Skin epidermis (tissue), 12 donors: ENCODE results near the gene SYNPR.
"Not testable (repeated sequence)": the region's sequence is repeated elsewhere in the genome, so short reads cannot be mapped to it uniquely, and the experiment has no call there.

ENCODE experiments used
- H3K27ac ChIP-seq, 21 experiments: fragments of 200-600 bp; sonication (generic) in 11 of 21; one replicate each; pipeline ENCODE4 v1.5.0; 2020; ENCODE audit warnings: mild to moderate bottlenecking in 3 of 21, inconsistent platforms in 2 of 21, moderate library complexity in 2 of 21
- H3K4me3 ChIP-seq, 7 experiments: fragments of 200-600 bp; sonication (generic) in 2 of 7; one replicate each; pipeline ENCODE4 v1.5.0; 2020; ENCODE audit warnings: inconsistent platforms in 2 of 7, mild to moderate bottlenecking in 2 of 7, moderate library complexity in 1 of 7

SYNPR gene

DNA sequence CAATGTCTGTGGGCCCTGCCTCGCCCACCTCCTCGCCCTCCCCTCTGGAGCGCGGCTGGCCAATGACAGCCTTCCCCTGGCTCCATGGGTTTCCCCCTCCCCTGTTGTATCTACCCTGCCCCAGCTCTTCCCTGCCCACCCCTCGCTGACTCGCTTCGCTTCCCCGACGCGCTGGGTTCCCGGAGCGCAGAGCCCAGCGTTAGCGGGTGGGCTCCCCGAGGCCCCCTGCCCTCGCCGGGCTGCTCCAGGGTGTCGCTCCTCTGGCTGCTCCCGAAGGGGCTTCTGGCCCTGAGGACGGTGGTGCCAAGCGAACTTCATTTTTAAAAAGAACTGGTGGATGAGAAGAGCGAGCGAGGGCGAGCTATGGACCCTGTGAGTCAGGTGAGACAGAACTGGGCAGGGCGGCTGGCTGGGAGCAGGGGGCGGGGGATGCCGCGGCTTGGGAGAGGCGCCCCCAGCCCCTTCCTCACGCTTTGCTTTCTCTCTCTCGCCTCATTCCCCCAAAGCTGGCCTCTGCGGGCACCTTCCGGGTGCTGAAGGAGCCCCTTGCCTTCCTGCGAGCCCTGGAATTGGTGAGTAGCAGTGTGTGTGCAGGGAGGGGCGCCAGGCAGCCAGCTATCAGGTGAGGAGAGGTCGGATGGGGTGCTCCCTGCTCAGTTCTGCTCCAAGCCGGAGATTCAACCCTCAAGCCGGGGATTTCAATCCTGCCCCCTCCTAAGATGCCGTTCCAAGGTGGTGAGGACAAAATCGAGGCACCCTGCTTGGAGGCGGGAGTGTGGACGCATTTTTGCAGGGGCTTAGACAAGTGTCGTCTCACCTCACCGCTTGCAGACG is at the start of gene SYNPR:
TSS of gene SYNPR (plus strand) at position 138 of the 834 bp plus-strand sequence.
- no peak within 1 kb of the TSS for H3K4me3 ChIP-seq
- H3K27ac ChIP-seq = no peak within 1 kb of the TSS

DNA sequence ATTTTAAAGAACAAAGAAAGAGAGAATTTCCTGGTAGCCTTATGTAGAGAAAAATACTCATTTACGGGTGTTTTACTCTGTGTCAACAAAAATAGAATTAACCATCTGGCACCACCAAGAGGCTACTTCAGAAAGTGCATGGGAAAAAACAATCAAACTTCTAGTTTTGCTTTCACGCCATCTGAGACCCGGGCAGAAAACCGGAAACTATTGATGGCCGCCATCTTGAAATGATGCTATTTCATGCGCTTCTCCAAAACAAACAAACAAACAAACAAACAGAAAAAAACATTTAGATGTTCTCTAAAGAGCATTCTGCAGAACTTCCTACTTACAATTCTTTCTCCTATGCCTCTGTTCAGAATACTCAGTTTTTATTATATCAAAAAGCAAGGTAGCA is 49.4 kb upstream of the SYNPR start:
- Histone ChIP-seq H3K27ac (no peak overlapping the region), H3K4me3 (no peak overlapping the region)

DNA sequence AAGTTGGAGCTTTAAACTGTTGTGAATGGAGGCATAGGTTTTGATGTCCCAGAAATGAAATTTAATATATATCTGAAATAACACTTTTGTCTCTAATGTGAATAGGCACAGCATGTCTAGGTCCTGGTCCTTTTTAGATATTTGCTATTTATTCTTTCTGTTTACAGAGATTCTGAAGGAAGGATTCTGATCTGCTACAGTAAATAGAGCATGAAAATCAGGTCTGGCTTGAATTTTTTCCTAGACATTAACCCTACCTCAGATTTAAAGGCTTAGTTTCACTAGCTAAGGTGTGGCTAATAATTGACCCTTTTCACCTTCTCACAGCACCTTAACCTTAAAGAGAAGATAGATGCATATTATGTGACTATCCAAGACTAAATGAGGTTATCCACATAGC is 48.0 kb upstream of the SYNPR start:
- Histone ChIP-seq H3K27ac (no peak overlapping the region), H3K4me3 (no peak overlapping the region)

DNA sequence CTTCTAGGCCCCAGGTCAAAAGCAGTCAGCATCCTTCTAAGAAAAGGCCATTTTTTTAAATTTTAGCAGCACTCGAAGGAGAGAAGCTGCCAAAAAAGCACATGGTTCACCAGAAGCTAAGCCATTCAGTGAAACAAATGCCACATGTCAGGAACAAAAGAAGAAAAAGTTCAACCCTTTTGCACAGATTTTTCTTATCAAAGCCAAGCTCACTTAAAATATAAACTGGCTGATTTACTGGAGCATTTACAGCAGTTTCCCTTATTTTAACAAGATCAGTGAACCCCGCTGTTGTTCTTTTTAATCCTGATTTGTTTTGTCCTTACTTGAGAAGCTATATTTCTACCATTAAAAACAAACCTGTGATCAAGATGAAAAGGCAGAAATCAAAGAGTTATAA is 46.5 kb upstream of the SYNPR start:
- Histone ChIP-seq H3K4me3 (no peak overlapping the region), H3K27ac (no peak overlapping the region)

DNA sequence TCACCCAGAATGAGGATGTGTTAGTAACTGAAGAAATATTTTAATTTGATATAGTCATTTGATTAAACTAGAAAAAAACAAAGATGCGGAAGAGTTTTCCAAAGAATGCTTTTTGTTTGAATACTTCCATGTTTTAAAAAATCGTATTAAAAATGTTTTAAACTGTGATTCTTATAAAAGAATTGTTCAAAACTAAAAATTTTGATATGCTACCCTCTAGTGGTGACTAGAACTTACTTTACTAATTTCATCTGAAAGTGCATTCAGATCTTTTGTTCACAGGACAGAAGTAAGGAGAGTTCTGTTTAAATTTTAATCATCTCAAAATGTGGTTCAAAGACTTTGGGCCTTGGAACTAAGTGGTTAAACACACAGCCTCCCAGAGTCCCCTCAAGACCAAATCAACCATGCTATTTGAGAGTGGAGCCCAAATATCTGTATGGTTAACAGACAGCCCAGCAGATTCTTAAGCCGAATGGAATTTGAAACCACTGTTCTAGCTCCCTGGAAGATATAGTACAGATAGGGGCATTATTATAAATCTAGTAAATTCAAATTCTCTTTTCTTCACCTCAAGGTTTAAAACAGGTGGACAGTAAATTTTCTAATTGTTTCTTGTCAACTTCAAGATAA is 45.2 kb upstream of the SYNPR start:
- Histone ChIP-seq H3K27ac (no peak overlapping the region), H3K4me3 (no peak overlapping the region)

DNA sequence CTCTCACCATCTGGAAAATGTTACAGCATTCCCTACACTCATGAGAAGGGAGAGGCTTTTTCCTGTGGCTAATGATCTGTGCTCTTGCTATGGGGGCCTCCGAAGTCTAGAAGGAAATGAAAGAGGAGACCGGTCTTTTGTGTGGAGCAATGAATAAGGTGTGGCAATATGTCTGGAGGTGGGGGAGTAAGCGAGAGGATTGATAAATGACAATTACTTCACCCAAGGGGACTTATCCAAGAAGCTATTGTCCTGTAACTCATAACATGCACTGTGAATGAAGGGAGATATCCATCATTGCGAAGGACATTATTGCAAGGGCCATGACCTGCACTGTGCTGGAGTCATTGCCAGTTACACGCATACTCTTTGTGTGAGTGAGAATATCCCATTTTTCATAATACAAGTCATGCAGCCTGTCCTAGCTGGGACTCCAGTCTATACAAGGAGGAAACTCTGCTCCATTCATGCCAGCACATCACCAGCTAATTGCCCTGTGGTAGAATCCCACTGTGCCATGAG is 37.7 kb upstream of the SYNPR start:
- Histone ChIP-seq H3K4me3 (no peak overlapping the region), H3K27ac (no peak overlapping the region)

DNA sequence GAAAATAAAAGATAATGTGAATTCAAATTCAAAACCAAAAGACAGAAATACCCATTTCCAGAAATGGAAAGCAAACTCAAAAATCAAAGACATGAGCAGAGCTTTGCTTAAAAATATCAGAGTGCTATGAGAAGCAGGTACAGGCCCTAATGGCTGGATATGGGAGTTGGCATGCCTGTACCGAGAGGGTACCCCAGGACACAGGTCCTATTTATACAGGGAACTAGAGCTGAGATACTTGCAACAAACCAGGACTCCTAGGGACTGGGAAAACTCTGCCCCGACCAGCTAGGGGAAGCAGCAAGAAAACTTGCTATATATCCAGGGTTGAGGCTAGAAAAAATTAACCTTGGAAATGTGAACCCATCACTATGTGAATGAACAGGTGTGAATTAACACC is 36.0 kb upstream of the SYNPR start:
- no peak overlapping the region for H3K27ac ChIP-seq
- H3K4me3 ChIP-seq = no peak overlapping the region

DNA sequence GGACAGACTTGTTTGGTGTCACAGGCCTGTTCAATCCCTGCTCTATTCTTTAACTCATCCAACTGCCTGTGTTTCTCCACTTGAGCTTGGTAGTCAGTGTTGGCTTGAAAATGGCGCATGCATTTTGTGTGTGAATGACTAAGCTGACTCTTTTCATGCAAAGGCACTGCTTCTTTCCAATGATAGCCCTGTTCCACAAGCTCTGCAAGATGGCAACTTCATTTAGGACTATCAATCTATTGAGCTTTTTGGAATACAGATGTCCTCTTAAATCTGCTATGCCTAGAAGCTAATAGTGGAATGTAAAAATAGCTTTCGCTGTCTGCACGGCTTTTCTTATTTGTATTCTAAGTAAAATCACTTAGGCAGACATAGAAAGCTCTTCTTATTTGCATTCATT is 33.6 kb upstream of the SYNPR start:
- no peak overlapping the region for H3K27ac ChIP-seq
- no peak overlapping the region for H3K4me3 ChIP-seq

DNA sequence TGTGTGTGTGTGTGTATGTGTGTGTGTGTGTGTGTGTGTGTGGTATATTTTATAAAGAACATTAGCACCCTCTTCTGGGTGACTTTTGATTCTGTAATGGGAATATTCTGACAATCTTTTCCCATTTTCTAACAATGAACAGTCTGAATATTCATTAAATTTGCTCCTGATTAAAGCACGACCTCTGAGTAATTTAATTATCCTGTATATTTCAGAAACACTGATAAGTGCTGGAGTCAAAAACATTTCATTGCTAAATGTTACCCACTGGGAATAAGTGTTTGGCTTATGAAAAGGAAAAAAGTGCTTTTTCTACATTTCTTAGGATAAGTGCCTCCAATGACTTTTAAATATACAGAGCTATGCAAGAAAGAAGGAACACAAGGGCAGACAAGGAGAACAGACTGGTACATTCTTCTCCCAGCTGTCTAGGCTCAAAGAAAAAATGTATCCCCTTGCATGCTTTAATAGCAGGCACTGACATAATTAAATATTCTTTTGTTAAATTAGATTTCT is 32.3 kb upstream of the SYNPR start:
- no peak overlapping the region for H3K27ac ChIP-seq
- H3K4me3 ChIP-seq = no peak overlapping the region

DNA sequence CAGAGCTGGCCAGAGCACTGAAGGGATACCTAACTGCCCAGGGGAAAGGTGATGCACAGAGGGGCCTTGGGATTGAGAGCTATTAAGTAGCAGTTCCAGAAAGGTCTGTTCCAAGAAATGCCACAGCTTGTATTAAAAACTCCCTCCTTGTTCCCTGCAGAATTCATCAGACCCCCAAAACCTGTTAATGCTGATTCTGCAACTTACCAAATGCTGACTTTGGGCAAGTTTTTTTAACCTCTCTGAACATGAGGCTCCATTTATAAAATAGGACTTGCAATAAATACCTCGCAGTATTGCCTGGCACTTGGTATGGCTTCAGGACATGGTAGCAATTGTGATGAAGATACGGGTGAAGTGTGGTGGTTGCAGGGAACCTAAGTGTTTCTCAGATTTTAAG is 30.1 kb upstream of the SYNPR start:
- no peak overlapping the region for H3K27ac ChIP-seq
- H3K4me3 ChIP-seq = no peak overlapping the region

DNA sequence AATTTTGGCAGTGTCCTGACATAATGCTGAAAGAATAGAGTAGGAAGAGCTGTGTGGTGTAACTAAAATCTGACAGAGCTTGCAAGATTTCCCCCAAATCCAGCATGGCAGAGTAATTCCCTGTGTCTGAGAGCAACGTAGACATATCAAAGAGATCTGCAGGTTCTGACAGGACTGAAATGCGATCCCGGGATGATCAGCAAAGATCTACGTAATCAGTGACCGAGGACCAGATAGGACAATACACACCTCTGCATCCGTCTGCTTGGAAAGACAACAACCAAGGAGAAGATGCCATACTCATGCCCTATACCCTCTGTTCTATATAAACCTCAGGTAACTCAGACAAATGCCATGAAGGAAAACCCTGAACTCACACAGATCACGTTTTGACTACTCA is 26.6 kb upstream of the SYNPR start:
- Histone ChIP-seq H3K4me3 (no peak overlapping the region), H3K27ac (no peak overlapping the region)

DNA sequence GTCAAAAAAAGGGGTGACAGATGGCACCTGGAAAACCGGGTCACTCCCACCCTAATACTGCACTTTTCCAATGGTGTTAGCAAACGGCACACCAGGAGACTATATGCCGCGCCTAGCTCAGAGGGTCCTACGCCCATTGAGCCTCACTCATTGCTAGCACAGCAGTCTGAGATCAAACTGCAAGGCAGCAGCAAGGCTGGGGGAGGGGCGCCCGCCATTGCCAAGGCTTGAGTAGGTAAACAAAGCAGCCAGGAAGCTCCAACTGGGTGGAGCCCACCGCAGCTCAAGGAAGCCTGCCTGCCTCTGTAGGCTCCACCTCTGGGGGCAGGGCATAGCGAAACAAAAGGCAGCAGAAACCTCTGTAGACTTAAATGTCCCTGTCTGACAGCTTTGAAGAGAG is 22.3 kb upstream of the SYNPR start:
- not testable (repeated sequence) for H3K4me3 ChIP-seq, H3K27ac ChIP-seq

DNA sequence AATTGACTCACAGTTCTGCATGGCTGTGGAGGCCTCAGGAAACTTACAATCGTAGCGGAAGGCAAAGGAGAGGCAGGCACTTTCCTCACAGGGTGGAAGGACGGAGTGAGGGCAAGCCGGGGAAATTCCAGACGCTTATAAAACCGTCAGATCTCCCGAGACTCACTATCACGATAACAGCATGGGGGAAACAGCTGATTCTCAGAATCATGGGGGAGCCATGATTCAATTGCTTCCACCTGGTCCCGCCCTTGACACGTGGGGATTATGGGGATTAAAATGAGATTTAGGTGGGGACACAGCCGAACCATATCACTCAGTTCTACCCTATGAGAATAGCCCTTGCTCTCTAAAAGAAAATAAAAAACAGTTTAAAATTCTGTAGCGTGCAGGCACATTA is 13.4 kb upstream of the SYNPR start:
- no peak overlapping the region for H3K4me3 ChIP-seq
- no peak overlapping the region for H3K27ac ChIP-seq

DNA sequence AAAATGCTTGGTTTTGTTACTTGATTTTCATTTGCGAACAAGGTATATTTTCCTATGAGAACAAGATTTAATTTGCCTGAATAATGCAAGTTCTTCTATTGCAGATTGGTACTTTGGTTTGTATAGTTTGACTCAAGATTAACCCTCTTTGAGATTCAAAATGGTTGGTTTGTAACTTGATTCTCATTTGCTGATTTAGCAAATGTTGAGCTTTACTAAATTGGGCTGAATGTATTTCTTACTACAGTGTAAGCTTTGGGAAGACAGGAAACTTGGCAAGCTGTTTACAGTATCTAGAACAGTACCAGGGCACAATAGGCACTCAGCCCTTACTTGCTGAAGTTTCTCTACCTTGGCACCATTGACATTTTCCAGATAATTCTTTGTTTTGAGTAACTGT is 3.7 kb upstream of the SYNPR start:
- Histone ChIP-seq H3K27ac (no peak overlapping the region), H3K4me3 (no peak overlapping the region)

DNA sequence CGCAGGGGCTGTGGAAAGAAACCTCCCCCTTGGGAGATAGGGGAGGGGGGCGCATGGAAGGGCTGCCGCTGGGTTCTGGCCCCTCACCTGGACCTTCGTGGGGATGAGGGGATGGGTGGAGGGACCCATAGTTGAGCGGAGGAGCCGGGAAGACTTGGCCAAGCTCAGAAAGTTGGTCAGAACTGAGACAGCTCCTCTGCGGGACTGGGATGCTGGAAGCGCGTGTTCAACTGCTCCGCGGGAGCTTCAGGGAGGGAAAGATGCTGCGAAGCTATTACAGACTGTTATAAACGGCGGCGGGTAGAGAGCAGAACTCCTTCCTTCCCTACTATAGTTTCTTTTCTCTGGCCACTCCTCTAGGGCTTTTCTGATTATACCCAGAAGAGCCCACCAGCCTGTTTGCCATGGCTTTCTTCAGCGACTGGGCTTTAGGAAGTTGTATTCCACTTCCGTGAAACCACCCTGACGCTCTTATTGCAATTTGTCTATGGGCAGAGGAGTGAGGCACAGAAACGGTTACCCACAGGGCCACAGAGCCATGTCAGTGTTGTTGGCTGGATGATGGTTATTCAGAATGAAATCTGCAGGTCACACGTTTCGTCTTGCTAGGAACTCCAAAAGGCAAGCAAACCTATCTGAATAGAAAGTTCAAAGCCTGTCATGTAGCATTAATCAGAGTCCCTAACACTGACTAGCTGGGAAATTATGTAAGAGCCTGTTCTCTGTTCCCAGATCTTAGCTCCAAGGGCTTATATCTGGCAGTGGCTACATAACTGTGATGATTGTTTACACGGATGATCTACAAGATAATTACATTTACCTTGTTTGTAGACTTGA is 1.1 kb downstream of the SYNPR start:
- no peak overlapping the region for H3K27ac ChIP-seq
- no peak overlapping the region for H3K4me3 ChIP-seq

DNA sequence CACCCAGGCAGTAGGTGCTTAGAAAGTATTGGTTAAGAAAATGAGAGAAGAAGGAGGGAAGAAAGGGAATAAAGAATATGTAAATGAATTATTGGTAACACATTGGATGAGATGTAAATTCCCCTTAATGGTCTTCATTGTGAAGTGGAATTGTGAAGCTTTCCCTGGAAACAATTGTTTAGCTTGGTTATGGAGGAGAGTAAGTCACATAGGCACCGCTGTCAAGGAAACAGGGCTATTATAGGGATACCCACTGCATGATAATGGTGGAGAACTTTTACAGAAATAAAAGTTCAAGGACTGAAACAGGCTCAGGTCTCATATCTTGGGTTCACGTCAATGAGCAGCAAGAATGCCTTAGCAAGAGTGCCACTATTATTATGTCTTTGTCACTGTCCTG is 9.5 kb downstream of the SYNPR start:
- H3K4me3 ChIP-seq = no peak overlapping the region
- no peak overlapping the region for H3K27ac ChIP-seq

DNA sequence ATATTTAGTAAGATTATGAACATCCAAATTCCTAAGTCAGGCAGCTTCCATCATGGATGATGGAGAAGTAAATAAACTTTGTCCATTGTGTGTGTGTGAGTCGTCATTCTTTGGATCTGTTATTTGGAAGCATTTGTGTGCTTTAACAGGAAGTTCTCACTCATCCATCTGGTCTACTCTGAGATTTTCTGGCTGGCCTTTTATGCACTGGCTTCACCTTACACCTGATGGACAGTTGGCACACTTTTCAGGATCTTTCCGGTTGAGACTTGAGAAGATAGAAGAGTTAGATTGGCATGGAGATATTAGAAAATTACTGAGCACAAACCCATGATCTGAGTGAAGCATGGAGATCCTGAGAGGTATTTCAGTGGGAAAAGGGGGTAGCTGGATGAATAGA is 12.6 kb downstream of the SYNPR start:
- Histone ChIP-seq H3K27ac (no peak overlapping the region), H3K4me3 (no peak overlapping the region)

DNA sequence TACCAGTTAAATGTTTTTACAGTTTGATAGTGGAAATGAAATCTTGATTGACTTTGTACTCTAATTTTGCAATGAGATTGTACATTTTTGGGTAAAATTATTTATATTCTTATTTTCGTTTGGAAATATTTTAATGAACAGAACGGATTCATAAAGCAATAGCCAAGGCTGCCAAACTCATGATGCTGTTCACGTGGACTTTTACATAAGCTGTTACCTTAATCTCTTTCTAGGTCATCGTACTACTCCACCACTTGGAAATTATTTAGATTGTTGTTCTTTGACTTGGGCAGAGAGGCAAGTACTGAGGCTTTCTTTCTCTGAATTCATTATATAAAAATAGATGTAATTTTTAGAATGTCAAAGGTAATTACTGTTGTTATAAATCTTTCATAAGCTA is 16.2 kb downstream of the SYNPR start:
- no peak overlapping the region for H3K4me3 ChIP-seq

DNA sequence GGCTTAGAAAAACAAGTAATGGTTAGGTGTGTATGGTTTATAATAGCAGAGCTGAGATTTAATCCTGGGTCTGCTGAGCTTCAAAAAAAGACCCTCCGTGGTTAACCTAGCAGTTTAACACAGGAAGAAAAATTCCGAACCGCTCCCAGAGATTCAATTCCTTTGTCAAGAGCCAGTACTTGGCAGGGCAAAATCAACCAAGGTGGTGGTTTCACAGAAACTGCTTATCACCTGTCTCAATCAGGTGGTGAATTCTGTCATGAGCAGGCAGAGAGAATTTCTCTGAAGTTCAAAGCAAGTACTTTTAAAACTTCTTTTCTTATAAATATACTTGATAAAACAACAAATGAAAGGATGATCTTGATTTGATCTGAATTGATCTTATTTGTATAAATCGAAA is 17.2 kb downstream of the SYNPR start:
- Histone ChIP-seq H3K4me3 (no peak overlapping the region), H3K27ac (no peak overlapping the region)

More for the DNA sequence above, 16.2 kb downstream of the SYNPR start:
- no peak overlapping the region for H3K27ac ChIP-seq

DNA sequence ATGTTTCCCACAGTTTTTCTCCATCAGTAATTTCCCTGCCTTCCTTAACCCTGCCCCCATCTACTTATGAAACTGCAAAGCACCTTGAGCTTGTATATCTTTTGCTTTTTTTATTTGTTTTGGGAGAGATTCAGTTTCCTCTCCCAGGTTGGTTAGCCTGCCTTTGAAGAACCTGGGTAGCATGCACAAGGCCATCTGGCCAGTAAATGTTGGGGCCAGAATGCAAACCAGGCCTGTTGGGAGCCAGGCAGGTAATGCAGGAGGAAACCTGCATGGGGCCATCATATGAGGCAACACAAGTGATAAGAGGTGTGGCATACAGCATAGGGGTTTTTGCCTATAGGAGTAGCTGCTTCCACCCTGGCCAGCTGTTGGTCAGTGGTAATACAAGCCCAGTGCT is 17.7 kb downstream of the SYNPR start:
- Histone ChIP-seq H3K4me3 (no peak overlapping the region), H3K27ac (no peak overlapping the region)
